Stimulated activated CD4-positive, alpha-beta T cell treated with anti-CD3 and anti-CD28 coated beads, Interleukin-12 subunit alpha, Interleukin-12 subunit beta, amount 100 ng/mL, for 48 hours (primary cell): ENCODE results near the gene PKN3.
"Not testable (repeated sequence)": the region's sequence is repeated elsewhere in the genome, so short reads cannot be mapped to it uniquely, and the experiment has no call there.

Experiments
- DNase-seq, 3 donors: peaks; one replicate each; pipeline ENCODE4 v3.0.0-alpha.2; 2020; ENCODE audit warnings: low read depth in 2 of 3, low spot score in 1 of 3

The PKN3 gene

DNA sequence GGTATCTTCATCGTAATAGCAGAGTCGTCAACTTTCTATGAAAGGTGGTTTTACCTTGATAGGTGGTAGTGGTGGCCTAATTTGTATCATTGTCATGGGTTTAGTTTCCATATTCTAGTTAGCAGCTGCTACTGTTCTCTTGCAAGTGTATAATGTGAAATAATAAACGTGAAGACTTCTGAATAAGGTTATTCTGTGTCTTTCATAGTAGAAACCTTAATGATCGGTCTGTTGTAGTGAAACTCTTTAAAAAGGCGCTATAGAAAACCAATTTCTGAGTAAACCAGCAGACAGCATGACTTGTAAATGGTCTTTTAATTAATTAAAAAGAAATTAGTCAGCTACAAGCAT lies 11.6 kb upstream of the PKN3 start:
- no peak for DNase-seq

DNA sequence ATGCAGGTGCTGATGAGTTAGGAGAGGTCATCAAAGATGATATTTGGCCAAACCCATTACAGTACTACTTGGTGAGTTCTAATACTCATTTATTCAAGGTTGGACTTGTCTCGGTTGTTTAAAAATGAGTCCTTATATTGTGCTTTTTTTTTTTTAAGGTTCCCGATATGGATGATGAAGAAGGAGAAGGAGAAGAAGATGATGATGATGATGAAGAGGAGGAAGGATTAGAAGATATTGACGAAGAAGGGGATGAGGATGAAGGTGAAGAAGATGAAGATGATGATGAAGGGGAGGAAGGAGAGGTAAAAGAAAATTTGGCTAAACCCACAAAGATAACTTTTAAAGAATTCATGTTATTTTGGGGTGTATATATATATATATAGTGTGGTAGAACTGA lies 8.6 kb upstream of the PKN3 start:
- not testable (repeated sequence) for DNase-seq

DNA sequence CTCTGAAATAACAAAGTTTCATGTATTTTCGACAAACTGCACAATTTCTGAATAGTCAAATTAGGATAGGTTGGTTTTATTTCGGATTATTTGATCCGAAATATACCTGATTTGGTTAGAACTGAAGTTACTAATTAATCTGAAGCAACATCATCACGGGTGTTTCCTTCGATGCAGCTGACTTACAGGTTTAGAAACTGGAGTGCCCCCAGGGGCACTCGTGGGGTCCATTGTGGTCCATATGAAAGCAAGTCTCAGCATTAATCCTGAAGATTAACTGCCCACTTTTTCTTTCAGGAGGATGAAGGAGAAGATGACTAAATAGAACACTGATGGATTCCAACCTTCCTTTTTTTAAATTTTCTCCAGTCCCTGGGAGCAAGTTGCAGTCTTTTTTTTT lies 8.0 kb upstream of the PKN3 start:
- DNase-seq = no peak

DNA sequence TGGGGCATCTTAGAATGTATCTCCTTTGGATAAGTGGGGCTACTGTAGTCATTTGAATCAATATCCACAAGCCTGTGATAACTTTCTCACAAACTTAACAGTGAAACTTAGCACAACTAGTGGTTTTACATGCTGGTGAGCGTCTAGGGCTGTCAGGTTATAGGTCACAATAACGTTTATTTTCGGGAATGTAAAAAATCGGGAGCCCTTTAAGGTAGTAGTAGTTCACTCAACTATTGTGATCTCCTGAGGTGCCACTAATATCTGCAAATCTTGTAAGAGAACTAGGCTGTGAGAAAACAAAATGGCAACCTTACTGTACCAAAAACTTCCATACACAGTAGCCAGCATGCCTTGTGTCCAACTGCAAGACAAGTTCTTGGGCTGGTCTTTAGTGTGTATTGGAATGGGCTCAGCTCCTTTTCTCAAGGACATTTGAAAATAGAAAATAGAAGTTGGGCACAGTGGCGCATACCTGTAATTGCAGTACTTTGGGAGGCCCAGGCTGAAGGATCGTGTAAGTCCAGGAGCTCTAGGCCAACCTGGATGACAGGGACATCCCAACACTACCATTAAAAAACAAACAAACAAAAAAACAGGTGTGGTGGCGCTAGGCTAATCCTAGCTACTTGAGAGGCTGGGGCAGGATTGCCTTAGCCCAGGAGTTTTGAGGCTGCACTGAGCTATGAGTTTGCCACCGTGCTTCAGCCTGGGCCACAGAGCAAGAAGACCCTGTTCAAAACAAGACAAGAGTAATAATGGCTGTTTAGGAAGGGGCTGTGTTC lies 5.2 kb upstream of the PKN3 start:
- DNase-seq = no peak

DNA sequence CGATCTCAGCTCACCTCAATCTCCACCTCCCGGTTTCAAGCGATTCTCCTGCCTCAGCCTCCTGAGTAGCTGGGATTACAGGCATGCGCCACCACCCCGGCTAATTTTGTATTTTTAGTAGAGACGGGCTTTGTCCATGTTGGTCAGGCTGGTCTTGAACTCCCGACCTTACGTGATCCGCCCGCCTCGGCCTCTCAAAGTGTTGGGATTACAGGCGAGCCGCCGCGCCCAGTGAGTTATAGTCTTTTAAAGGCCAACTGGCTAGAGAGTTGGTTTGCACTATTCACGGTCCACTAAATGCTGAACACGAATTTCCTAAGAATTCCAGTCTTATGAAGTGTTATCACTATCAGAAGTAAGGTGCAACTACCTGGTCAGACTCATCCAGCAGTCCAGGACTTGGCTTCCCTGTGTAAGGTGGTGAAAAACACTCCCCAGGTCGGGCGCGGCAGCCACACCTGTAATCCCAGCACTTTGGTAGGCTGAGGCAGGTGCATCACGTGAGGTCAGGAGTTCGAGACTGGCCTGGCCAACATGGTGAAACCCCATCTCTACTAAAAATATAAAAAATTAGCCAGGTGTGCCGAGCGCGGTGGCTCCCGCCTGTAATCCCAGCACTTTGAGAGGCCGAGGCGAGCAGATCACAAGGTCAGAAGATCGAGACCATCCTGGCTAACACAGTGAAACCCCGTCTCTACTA lies 3.1 kb upstream of the PKN3 start:
- DNase-seq = not testable (repeated sequence)

DNA sequence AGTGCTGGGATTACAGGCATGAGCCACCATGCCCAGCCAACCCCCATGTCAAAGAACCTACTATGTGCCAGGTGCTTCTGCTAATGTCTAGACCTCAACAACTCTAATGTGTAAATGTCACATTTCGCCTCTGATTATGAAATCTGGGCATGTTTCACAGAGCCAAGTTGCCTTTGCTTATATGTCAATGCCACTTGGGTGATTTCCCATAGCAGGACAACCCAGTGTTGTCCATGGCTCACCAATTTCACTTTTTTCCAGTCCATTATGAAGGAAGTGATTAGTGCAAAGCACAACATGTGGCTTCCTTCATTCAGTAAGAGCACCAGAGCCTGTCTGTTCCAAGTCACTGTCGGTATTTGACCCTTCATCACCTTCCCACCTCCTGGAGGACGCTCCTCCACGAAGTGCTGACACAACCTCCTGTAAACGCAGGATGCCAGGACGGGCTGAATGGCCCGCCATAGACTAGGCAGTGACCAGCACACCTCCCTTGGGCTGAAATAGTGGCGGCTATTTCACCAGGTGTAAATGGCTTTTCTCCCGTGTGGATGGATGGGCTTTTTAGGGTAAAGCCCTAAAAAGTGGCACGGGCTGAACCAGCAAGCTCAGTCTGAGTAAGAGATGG lies 962 bp upstream of the PKN3 start:
- no peak for DNase-seq

DNA sequence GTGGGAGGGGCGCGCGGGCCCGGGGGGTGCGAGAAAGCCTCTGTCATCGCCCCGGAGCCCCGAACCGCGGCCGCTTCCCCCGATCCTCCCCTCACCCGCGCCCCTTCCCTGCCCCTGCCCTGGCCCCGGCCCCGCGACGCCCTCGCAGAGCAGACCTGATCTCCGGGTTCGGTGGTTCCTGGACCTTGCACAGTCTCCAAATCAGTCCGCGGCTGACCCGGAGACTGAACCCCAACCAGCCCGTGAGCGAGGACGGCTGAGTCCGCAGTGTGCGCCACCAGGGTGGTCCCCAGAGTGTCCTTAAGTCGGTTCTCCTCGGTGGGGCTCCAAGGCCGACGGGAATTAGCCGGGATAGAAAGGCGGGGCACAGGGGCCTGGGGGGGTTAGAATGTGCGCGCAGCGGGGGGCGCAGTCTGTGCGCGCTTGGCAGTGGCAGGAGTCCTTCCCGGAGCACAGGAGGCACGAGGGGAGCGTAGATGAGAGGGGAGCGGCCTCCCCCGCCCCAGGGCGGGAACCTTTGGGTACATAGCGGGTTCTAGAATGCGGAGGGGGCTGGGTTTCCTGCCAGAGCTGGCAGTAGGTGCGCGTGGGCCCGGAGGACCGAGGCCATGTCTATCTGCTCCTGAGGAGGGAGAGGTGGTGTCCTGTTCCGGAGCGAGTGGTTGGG lies 779 bp downstream of the PKN3 start:
- DNase-seq = no peak

DNA sequence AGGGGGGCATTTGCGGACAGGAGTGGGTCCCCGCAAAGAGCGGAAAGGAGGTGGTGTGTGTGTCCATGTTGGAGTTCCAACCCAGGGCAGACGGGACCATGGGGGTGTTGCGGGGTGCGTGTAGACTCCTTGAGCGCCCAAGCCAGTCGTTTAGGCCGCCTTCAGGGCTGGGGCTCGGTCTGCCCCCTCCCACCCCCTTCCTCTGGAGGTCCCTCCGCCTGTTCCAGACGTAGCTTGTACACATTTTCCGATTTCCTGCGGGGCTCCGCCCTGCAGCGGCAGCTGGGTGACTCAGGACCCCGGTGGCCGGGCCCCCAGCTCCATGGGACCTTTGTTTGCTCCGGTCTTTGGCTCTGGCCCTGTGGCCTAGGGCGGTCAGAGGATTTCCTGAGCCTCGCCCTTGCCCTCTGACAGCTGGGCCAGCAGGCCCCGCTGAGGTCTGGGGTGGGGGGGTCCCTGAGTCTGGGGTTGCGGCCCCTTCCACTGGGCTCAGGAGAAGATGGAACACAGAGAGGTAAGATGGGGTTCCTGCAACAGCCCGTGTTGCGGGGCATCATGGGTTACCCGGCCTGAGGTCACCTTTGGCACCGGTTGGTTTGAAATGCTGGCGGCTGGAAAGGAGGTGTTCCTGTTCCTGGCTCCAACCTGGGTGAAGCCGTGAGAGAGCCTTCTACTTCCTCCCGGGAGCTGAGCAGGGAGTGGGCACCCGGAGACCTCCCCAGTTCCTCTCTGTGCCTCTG lies 1.5 kb downstream of the PKN3 start:
- DNase-seq = no peak

DNA sequence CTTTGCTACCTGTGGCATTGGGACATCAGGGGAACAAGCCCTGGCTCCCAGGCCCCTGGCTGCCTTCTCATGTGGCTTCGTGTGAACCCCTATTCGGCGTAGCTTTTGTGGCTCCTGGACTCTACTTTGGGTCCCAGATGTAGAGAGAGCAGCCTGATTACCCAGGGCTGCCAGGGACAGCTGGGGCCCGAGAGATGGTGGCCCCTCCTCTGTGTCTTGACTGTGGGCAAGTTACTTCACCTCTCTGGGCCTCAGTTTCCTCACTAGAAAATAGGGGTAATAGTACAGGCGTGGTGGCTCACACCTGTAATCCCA lies 2.0 kb downstream of the PKN3 start:
- DNase-seq = no peak

DNA sequence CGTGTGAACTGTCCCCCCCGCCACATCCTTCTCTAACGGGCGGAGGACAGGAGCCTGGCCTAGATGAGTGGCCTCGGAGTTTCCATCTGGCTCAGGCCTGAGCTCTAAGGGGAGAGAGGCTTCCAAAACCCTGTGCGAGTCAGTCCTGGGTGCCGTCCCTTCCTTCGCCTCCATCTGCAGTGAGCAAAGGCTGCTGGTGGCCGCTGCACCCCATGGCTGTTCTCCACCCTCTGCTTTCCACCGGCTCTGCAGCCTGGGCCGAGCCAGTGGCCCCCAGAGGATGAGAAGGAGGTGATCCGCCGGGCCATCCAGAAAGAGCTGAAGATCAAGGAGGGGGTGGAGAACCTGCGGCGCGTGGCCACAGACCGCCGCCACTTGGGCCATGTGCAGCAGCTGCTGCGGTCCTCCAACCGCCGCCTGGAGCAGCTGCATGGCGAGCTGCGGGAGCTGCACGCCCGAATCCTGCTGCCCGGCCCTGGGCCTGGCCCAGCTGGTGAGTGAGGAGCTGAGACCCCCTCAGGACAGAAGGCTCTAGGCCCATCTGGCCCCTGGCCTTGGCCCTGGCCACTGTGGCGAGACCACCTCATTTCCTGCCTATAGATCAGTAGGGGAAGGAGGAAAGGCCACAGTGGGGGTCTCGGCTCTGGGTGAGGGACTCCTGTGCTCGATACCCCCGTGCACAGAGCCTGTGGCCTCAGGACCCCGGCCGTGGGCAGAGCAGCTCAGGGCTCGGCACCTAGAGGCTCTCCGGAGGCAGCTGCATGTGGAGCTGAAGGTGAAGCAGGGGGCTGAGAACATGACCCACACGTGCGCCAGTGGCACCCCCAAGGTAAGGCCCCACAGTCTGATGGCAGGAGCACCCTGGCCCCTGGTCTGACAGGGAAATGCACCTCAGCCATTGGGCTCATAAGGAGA lies 3.0 kb downstream of the PKN3 start:
- no peak for DNase-seq

DNA sequence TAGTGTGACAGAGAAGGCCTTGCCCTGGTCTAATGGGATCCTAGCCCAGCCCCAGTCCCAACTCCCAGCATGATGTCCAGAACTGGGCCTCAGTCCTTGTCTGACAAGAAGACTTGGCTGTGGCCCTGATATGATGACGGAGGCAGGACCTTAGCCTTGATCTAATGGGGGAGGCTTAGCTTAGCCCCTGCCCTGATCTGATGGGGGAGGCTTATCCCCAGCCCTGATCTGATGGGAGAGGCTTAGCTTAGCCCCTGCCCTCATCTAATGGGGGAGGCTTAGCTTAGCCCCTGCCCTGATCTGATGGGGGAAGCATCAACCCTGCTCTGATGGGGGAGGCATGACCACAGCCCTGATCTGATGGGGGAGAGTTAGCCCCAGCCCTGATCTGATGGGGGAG lies 3.7 kb downstream of the PKN3 start:
- no peak for DNase-seq

DNA sequence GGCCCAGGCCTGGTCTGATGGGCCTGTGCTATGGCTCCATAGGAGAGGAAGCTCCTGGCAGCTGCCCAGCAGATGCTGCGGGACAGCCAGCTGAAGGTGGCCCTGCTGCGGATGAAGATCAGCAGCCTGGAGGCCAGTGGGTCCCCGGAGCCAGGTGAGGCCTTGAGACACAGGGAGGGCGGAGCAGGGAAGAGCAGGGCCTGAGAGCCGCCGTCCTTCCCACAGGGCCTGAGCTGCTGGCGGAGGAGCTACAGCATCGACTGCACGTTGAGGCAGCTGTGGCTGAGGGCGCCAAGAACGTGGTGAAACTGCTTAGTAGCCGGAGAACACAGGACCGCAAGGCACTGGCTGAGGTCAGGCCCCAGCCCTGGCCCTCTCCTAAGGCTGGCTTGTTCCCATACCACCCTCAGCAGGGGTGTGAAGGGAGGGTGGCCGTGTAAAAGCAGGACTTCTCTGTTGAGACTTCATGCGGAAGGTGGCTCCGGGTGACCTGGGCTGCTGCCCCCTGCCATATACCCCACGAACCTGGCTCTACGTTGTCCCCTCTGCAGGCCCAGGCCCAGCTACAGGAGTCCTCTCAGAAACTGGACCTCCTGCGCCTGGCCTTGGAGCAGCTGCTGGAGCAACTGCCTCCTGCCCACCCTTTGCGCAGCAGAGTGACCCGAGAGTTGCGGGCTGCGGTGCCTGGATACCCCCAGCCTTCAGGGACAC lies 4.5 kb downstream of the PKN3 start:
- DNase-seq = no peak

DNA sequence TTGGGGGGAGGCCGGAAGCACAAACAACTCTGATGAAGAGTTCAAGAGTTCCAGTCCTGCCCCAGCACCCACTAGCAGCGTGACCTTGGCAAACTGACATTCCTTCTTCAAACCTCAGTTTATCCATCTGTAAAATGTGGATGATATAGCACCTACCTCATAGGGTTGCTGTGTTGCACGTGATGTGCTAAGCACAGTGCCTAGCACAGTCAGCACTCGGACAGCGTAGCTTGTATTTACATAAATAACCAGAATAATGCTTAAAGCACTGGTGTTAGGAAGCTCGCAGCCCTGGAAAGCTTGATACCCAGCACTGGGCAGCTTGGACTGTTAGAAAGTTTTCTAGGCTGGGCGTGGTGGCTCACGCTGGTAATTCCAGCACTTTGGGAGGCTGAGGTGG lies 5.1 kb downstream of the PKN3 start:
- no peak for DNase-seq

DNA sequence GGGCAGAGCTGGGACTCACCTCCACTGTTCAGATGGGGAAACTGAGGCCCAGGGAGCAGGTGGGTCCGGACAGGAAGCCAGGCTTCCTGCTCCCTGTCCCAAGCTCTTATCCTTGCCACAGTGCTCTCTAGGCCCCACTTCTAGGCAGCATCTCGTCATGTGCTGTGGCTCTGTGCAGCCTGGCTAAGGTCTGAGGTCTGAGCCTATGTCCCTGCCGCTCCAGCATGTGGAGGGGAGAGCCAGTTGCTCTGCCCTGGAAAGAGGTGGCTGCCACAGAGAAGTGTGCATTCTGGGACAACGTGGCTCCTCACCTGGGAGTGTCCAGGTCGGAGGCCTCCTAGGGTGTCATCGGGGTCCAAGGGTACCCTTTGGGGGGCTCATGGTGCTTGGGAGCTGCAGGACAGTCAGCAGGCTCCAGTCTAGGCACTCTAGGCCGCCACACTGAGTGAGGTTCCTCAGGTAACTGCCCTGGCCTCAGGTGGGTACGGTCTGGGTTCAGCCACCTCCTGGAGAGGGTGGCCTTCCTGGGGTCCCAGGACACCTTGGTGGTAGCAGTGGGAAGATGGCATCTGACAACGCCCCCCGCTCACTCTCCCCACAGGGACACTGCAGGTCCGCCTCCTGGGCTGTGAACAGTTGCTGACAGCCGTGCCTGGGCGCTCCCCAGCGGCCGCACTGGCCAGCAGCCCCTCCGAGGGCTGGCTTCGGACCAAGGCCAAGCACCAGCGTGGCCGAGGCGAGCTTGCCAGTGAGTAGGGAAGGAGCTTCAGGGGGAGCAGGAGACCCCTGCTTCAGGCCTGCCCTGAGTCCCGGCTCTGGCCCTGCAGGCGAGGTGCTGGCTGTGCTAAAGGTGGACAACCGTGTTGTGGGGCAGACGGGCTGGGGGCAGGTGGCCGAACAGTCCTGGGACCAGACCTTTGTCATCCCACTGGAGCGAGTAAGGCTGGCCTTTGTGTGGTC lies 10.4 kb downstream of the PKN3 start:
- DNase-seq = no peak

DNA sequence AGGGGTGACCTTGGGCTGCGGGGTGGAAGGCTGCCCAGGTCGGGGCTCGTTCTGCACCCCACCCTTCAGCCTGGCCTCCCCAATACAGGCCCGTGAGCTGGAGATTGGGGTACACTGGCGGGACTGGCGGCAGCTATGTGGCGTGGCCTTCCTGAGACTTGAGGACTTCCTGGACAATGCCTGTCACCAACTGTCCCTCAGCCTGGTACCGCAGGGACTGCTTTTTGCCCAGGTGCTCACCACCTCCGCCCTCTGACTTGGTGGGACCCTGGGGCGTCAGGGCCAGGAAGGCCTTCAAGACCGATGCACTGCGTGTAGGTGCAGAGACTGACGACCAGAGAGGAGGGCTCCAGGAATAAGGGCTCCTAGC lies 11.1 kb downstream of the PKN3 start:
- no peak for DNase-seq

DNA sequence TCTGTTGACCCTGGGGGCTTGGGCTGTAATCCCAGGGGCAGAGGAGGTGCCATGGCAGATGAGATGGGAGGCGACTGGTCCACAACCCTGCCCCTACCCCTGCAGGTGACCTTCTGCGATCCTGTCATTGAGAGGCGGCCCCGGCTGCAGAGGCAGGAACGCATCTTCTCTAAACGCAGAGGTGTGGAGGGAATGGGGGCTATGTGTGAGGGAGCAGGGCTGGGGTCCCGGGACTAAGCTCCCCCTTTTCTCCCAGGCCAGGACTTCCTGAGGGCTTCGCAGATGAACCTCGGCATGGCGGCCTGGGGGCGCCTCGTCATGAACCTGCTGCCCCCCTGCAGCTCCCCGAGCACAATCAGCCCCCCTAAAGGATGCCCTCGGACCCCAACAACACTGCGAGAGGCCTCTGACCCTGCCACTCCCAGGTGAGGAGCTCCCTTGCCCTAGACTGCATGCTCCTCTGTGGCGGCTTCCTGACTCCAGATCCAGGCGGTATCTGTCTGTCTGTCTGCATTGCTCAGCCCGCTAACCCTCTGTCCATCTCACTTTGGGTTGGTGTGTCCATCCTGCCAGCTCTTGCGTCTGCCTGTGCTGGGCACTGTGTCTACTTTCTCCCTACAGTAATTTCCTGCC lies 11.8 kb downstream of the PKN3 start:
- no peak for DNase-seq

DNA sequence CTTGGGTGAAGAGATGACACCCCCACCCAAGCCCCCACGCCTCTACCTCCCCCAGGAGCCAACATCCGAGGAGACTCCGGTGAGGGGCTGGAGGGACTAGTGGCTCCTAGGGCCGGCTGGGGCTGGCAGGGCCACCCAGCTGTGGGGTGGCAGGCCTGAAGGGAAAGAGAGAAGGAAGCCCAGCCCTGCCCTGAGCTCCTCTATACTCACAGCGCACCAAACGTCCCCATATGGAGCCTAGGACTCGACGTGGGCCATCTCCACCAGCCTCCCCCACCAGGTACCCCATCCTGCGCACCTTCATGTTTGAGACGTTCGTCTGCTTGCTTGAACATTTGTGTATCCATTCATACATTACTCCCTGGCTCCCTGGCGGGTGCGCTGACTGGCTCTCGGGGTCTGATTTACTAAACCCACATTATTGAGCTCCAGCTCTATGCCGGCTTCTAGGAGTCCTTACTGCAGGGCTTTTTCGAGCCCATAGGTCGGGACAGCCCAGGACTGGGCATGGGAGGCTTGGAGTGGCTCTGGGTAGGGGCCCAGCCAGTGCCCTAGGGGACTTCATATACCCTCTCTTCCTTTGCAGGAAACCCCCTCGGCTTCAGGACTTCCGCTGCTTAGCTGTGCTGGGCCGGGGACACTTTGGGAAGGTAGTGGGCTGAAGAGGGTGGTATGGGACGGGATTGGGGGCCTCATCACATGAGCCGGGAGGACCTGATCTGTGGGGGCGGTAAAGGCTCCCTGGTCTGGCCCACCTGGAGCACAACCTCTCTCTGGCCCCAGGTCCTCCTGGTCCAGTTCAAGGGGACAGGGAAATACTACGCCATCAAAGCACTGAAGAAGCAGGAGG lies 12.5 kb downstream of the PKN3 start:
- DNase-seq = no peak

DNA sequence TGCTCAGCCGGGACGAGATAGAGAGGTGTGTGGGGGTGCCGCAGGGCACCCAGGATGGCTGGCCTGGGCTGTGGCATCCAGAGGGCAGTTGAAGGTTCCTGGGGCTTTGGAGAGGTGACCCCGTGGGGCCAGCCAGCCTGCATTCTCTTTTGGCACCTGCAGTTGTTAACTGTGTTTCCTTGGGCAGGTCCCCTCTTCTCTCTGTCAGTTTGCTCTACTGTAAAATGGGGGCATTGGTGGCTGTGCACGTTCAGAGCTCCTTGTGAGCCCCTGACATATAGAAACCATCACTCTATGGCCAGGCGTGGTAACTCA lies 13.1 kb downstream of the PKN3 start:
- no peak for DNase-seq
